HEK293 (cell line): ENCODE data around the gene VPS51.
A peak's percentile ranks its signal among the peaks of the same experiment; 100 is the strongest.

Experiments used
- CTCF ChIA-PET: fragments of 350-600 bp; formaldehyde crosslinking; extraction: SDS; loops from one replicate; lab custom pipeline; 2021; ENCODE audit warnings: antibody characterized with exemption; lab: Yijun Ruan, JAX
- POLR2A ChIA-PET: fragments of 300-600 bp; formaldehyde crosslinking; extraction: SDS; loops from one replicate; lab custom pipeline; 2020; ENCODE audit warnings: antibody characterized with exemption, inconsistent platforms; lab: Yijun Ruan, JAX
- H3K27ac ChIP-seq: fragments of 200-500 bp; sonication (Bioruptor generic); 2 replicates; pipeline ENCODE4 v1.5.1; 2014; ENCODE audit warnings: low read depth, low read length, control low read depth, inconsistent platforms; ENCODE audit errors: extremely low read depth
- H3K36me3 ChIP-seq, 2 experiments: fragments of 200-500 bp in 1 of 2; sonication (Bioruptor generic) in 1 of 2; 1 replicate in 1 of 2; 2 replicates in 1 of 2; pipeline ENCODE4 v1.5.1; 2014 to 2017; ENCODE audit warnings: inconsistent platforms in 2 of 2, low read length in 2 of 2; ENCODE audit not compliant: control insufficient read depth in 2 of 2, insufficient read depth in 1 of 2
- H3K4me1 ChIP-seq: fragments of 200-500 bp; sonication (Bioruptor generic); 2 replicates; pipeline ENCODE4 v1.5.1; 2014; ENCODE audit warnings: mild to moderate bottlenecking, low read length, inconsistent platforms; ENCODE audit not compliant: control insufficient read depth, insufficient read depth
- H3K4me3 ChIP-seq: 2 replicates; pipeline ENCODE4 v1.5.1; 2011; ENCODE audit warnings: low read depth, mild to moderate bottlenecking, control low read depth, low read length, moderate library complexity
- H3K9me3 ChIP-seq: fragments of 200-500 bp; sonication (Bioruptor generic); 2 replicates; pipeline ENCODE4 v1.5.1; 2014; ENCODE audit warnings: low read depth, low read length, inconsistent platforms; ENCODE audit not compliant: control insufficient read depth, insufficient read depth
- PBX3 ChIP-seq: sonication (generic); formaldehyde crosslinking; IDR thresholded peaks from 2 replicates; pipeline ENCODE4 v1.8.1; 2022; ENCODE audit warnings: mild to moderate bottlenecking, moderate library complexity, missing genetic modification reagents
- PRDM1 ChIP-seq: fragments of 450-650 bp; formaldehyde crosslinking; IDR thresholded peaks from 2 replicates; pipeline ENCODE4; 2016; ENCODE audit warnings: missing biosample characterization, missing genetic modification characterization
- PRDM10 ChIP-seq: fragments of 450-650 bp; formaldehyde crosslinking; IDR thresholded peaks from 2 replicates; pipeline ENCODE4 v1.5.1; 2016; ENCODE audit warnings: missing biosample characterization, missing genetic modification characterization
- PRDM2 ChIP-seq: fragments of 450-650 bp; formaldehyde crosslinking; IDR thresholded peaks from 2 replicates; pipeline ENCODE4 v1.5.1; 2016; ENCODE audit warnings: missing biosample characterization, missing genetic modification characterization, borderline replicate concordance
- SP3 ChIP-seq: fragments of 450-650 bp; formaldehyde crosslinking; IDR thresholded peaks from 2 replicates; pipeline ENCODE4 v1.5.1; 2016; ENCODE audit warnings: missing biosample characterization, missing genetic modification characterization
- TRIM28 ChIP-seq: IDR thresholded peaks from 2 replicates; pipeline ENCODE4 v1.6.1; 2011; ENCODE audit warnings: low read length, control low read depth, borderline replicate concordance
- ZEB2 ChIP-seq: fragments of 450-650 bp; formaldehyde crosslinking; IDR thresholded peaks from 2 replicates; pipeline ENCODE4 v1.5.1; 2016; ENCODE audit warnings: missing biosample characterization, missing genetic modification characterization
- ZNF121 ChIP-seq: fragments of 450-650 bp; formaldehyde crosslinking; IDR thresholded peaks from 2 replicates; pipeline ENCODE4 v1.5.1; 2016; ENCODE audit warnings: missing biosample characterization, missing genetic modification characterization
- ZNF157 ChIP-seq: fragments of 450-650 bp; formaldehyde crosslinking; IDR thresholded peaks from 2 replicates; pipeline ENCODE4 v1.5.1; 2016; ENCODE audit warnings: missing biosample characterization, missing genetic modification characterization
- ZNF2 ChIP-seq: fragments of 450-650 bp; formaldehyde crosslinking; IDR thresholded peaks from 2 replicates; pipeline ENCODE4 v1.5.1; 2016; ENCODE audit warnings: missing biosample characterization, missing genetic modification characterization
- ZNF24 ChIP-seq: fragments of 450-650 bp; formaldehyde crosslinking; IDR thresholded peaks from 2 replicates; pipeline ENCODE4 v1.5.1; 2016; ENCODE audit warnings: missing biosample characterization, missing genetic modification characterization
- ZNF341 ChIP-seq: fragments of 450-650 bp; formaldehyde crosslinking; IDR thresholded peaks from 2 replicates; pipeline ENCODE4; 2016; ENCODE audit warnings: low read depth, missing biosample characterization, missing genetic modification characterization
- ZNF366 ChIP-seq: fragments of 450-650 bp; formaldehyde crosslinking; conservative IDR thresholded peaks from 2 replicates; pipeline ENCODE4 v1.5.1; 2016; ENCODE audit warnings: missing biosample characterization, missing genetic modification characterization
- ZNF423 ChIP-seq: fragments of 450-650 bp; formaldehyde crosslinking; IDR thresholded peaks from 2 replicates; pipeline ENCODE4 v1.5.1; 2016; ENCODE audit warnings: missing biosample characterization, missing genetic modification characterization
- ZNF48 ChIP-seq: fragments of 450-650 bp; formaldehyde crosslinking; IDR thresholded peaks from 2 replicates; pipeline ENCODE4 v1.5.1; 2016; ENCODE audit warnings: missing biosample characterization, missing genetic modification characterization
- ZNF549 ChIP-seq: fragments of 450-650 bp; IDR thresholded peaks from 2 replicates; pipeline ENCODE4 v1.5.1; 2018; ENCODE audit warnings: missing biosample characterization, missing genetic modification characterization, mild to moderate bottlenecking, inconsistent platforms, moderate library complexity
- ZNF560 ChIP-seq: fragments of 450-650 bp; formaldehyde crosslinking; IDR thresholded peaks from 2 replicates; pipeline ENCODE4 v1.5.1; 2017; ENCODE audit warnings: missing biosample characterization, missing genetic modification characterization, borderline replicate concordance
- ZNF658 ChIP-seq: fragments of 450-650 bp; formaldehyde crosslinking; IDR thresholded peaks from 2 replicates; pipeline ENCODE4; 2016; ENCODE audit warnings: missing biosample characterization, missing genetic modification characterization
- ZNF692 ChIP-seq: fragments of 450-650 bp; formaldehyde crosslinking; IDR thresholded peaks from 2 replicates; pipeline ENCODE4 v1.5.1; 2016; ENCODE audit warnings: missing biosample characterization, missing genetic modification characterization
- ZNF776 ChIP-seq: fragments of 450-650 bp; formaldehyde crosslinking; IDR thresholded peaks from 2 replicates; pipeline ENCODE4 v1.5.0; 2017; ENCODE audit warnings: missing biosample characterization, missing genetic modification characterization, borderline replicate concordance

The VPS51 gene

GRCh38 chr11:65150509-65151299, 54.7 kb downstream of the VPS51 start (continued):
- peak; percentile 90 for TF ChIP-seq ZNF341
- TF ChIP-seq ZNF560 (tag by site-specific recombination): no peak
- 0 out of 2 replicates have a peak, but pooled peaks have one; percentile 49 for TF ChIP-seq PRDM10

GRCh38 chr11:65151331-65151899, 55.4 kb downstream of the VPS51 start:
- Histone ChIP-seq H3K27ac (no peak overlapping the region), H3K4me1 (no peaks in the 10 kb centered on the region)
- TF ChIP-seq ZNF692 (tag by site-specific recombination) (no peak), TRIM28 (no peak), ZNF121 (tag by site-specific recombination) (peak; percentile 82), ZNF776 (tag by site-specific recombination) (no peak)
- TF ChIP-seq, all 188 proteins: peak for 1
- no peaks in the 10 kb centered on the region for H3K36me3 ChIP-seq
- no peak overlapping the region for H3K4me3 ChIP-seq
- ChIA-PET POLR2A (interaction anchor here (1.3 kb wide), 1 partner anchor 17 kb away, joined by 4 read pairs; the partner anchor contains the start of gene SYVN1), CTCF (no interaction called here)
- no peaks in the 10 kb centered on the region for H3K9me3 ChIP-seq

GRCh38 chr11:65152122-65152521, 56.1 kb downstream of the VPS51 start:
- ChIA-PET CTCF (no interaction called here), POLR2A (interaction anchor here (1.3 kb wide), 1 partner anchor 17 kb away, joined by 4 read pairs; the partner anchor contains the start of gene SYVN1)
- Histone ChIP-seq H3K4me3 (no peak overlapping the region), H3K36me3 (no peaks in the 10 kb centered on the region), H3K4me1 (no peaks in the 10 kb centered on the region), H3K27ac (no peak overlapping the region), H3K9me3 (no peaks in the 10 kb centered on the region)
- TF ChIP-seq ZNF24 (tag by site-specific recombination) (no peak), PBX3 (CRISPR knock-in tag) (no peak), ZNF658 (tag by site-specific recombination) (no peak), ZNF2 (tag by site-specific recombination) (no peak), SP3 (tag by site-specific recombination) (no peak), ZNF48 (no peak), ZNF157 (tag by site-specific recombination) (no peak), ZEB2 (no peak), ZNF366 (tag by site-specific recombination) (no peak), ZNF423 (tag by site-specific recombination) (no peak), PRDM2 (tag by site-specific recombination) (no peak), PRDM1 (tag by site-specific recombination) (no peak), ZNF549 (tag by site-specific recombination) (no peak)
